Measurements from ENCODE around the gene MGAT4A. TPM values are rescaled to one million over a fixed set of nuclear protein-coding genes. Genes with fewer than 3 reads are reported as not detected.
"Not testable (repeated sequence)": the region's sequence is repeated elsewhere in the genome, so short reads cannot be mapped to it uniquely, and the experiment has no call there.

Gene MGAT4A
- total and polyA plus RNA-seq, 7 donors = 3.0 to 12.3 (median 8.0) TPM

GRCh38 chr2:98759338-98759737 lies 28.4 kb upstream of the MGAT4A start:
- no peaks in the 10 kb centered on the region for H3K4me1 ChIP-seq
- ATAC-seq = no peak

GRCh38 chr2:98757904-98758421 lies 27.0 kb upstream of the MGAT4A start:
- no peak for TF ChIP-seq CTCF (IDR thresholded peaks at IDR 0.05)
- peak; percentile 37 to 86 (median 70) for ATAC-seq
- Histone ChIP-seq H3K4me1 (no peaks in the 10 kb centered on the region), H3K4me3 (no peak overlapping the region), H3K36me3 (ENCODE audit: insufficient read depth in 1 of 2, low read depth in 1 of 2) (no peaks in the 10 kb centered on the region), H3K27me3 (ENCODE audit: insufficient read depth in 3 of 3, low read length in 2 of 3) (peaks cover 0 to 5% (median 2%) of the 10 kb centered on the region in 3 donors), H3K27ac (no peak overlapping the region), H3K9me3 (no peaks in the 10 kb centered on the region)
- intact Hi-C loops (cut with DNase I) = no loop called here
- 18 to 22% (median 20%) methylated on average over 9 of the region's 9 CpGs for WGBS, 3 donors
- DNase-seq = peak; percentile 55 to 69

More at GRCh38 chr2:98759338-98759737, 28.4 kb upstream of the MGAT4A start:
- no peak for DNase-seq
- Histone ChIP-seq H3K9me3 (no peaks in the 10 kb centered on the region), H3K27me3 (ENCODE audit: insufficient read depth in 3 of 3, low read length in 2 of 3) (peaks cover 0 to 6% (median 2%) of the 10 kb centered on the region in 3 donors), H3K4me3 (no peak overlapping the region), H3K36me3 (ENCODE audit: insufficient read depth in 1 of 2, low read depth in 1 of 2) (no peaks in the 10 kb centered on the region), H3K27ac (no peak overlapping the region)
- intact Hi-C loops (cut with DNase I) = no loop called here
- 69 to 70% (median 70%) methylated on average over 2 of the region's 2 CpGs for WGBS, 3 donors
- no peak for TF ChIP-seq CTCF (IDR thresholded peaks at IDR 0.05)

- intact Hi-C loops (cut with DNase I) = no loop called here
- no peak for DNase-seq
- H3K4me1 ChIP-seq = no peaks in the 10 kb centered on the region
- peaks cover 0 to 12% (median 4%) of the 10 kb centered on the region in 3 donors for H3K27me3 ChIP-seq (ENCODE audit: insufficient read depth in 3 of 3, low read length in 2 of 3)
- H3K4me3 ChIP-seq = no peak overlapping the region
- H3K36me3 ChIP-seq (ENCODE audit: insufficient read depth in 1 of 2, low read depth in 1 of 2) = no peaks in the 10 kb centered on the region
- ATAC-seq = no peak
- TF ChIP-seq CTCF (IDR thresholded peaks at IDR 0.05) = no peak
- no peaks in the 10 kb centered on the region for H3K9me3 ChIP-seq
- H3K27ac ChIP-seq = no peak overlapping the region
These were observed 22.9 kb upstream of the MGAT4A start for GRCh38 chr2:98753801-98754200.

DNA sequence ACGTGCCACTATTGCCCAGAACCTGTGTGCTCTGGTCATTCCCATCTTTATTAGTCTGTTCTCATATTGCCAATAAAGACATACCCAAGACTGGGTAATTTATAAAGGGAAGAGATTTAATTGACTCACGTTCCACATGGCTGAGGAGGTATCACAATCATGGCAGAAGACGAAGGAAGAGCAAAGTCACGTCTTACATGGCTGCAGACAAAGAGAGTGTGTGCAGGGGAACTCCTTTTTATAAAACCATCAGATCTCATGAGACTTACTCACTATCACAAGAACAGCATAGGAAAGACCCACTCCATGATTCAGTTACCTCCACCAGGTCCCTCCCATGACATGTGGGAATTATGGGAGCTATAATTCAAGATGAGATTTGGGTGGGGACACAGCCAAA lies 21.8 kb upstream of the MGAT4A start:
- ATAC-seq, H3K4me1 ChIP-seq: not testable (repeated sequence)
- 86 to 87% (median 86%) methylated on average over 4 of the region's 4 CpGs for WGBS, 3 donors

DNA sequence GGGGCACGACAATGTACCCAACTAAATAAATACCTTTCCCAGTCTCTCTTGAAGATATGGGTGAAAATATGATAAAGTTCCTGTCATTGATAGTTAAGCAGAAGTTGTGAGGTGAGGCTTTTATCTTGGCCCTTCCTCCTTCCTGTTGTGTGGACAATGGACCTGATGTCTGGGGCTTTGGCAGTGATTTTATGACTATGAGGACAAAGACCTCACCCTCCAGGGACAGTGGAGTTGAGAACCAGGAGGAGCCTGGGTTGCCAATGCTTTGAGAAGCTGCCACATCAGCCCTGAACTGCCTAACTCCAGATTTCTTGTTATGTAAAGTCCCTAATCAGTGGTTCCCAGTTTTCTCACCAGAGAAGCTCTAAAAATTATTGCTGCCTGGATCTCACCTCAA lies 20.8 kb upstream of the MGAT4A start:
- H3K9me3 ChIP-seq = no peaks in the 10 kb centered on the region
- TF ChIP-seq CTCF (IDR thresholded peaks at IDR 0.05) = no peak
- no peak overlapping the region for H3K4me3 ChIP-seq
- intact Hi-C loops (cut with DNase I) = no loop called here
- H3K4me1 ChIP-seq = no peaks in the 10 kb centered on the region
- ATAC-seq = no peak
- no peaks in the 10 kb centered on the region for H3K36me3 ChIP-seq (ENCODE audit: insufficient read depth in 1 of 2, low read depth in 1 of 2)
- DNase-seq = no peak
- WGBS, 3 donors = 84 to 100% (median 87%) methylated on average over 1 of the region's 1 CpG
- peaks cover 0 to 12% (median 4%) of the 10 kb centered on the region in 3 donors for H3K27me3 ChIP-seq (ENCODE audit: insufficient read depth in 3 of 3, low read length in 2 of 3)
- no peak overlapping the region for H3K27ac ChIP-seq

More for the DNA sequence above, 21.8 kb upstream of the MGAT4A start:
- DNase-seq; H3K36me3 ChIP-seq (ENCODE audit: insufficient read depth in 1 of 2, low read depth in 1 of 2); intact Hi-C loops (cut with DNase I); H3K4me3 ChIP-seq; H3K9me3 ChIP-seq; H3K27ac ChIP-seq: not testable (repeated sequence)
- H3K27me3 ChIP-seq (ENCODE audit: insufficient read depth in 3 of 3, low read length in 2 of 3) = peaks cover 0 to 12% (median 4%) of the 10 kb centered on the region in 3 donors

All from psoas muscle (tissue), 8 donors.